Lung (tissue), 12 donors: ENCODE results near the gene SLC39A2. TPM values are rescaled to one million over a fixed set of nuclear protein-coding genes. Genes with fewer than 3 reads are reported as not detected.

Source experiments
- ATAC-seq: fragments of 200-7000 bp; cut with Tn5 transposase; one replicate; pipeline ENCODE4 v1.9.1; 2020; ENCODE audit warnings: moderate number of reproducible peaks; ENCODE audit not compliant: insufficient read depth, low FRiP score
- DNase-seq, 3 donors: peaks; one replicate each; pipeline ENCODE4 v3.0.0-alpha.2; 2013 to 2017
- H3K27ac ChIP-seq, 2 donors: one replicate each; pipeline ENCODE4 v1.5.1; 2013; ENCODE audit warnings: mild to moderate bottlenecking in 2 of 2, moderate library complexity in 2 of 2, control low read depth in 1 of 2, inconsistent platforms in 1 of 2, low read depth in 1 of 2, low read length in 1 of 2
- H3K27me3 ChIP-seq, 3 donors: one replicate each; pipeline ENCODE4 v1.5.1; 2013; ENCODE audit warnings: low read length in 2 of 3; ENCODE audit not compliant: control insufficient read depth in 3 of 3, insufficient read depth in 3 of 3
- H3K36me3 ChIP-seq, 4 donors: one replicate each; pipeline ENCODE4 v1.5.1; 2013; ENCODE audit warnings: low read length in 4 of 4, mild to moderate bottlenecking in 1 of 4, moderate library complexity in 1 of 4; ENCODE audit not compliant: control insufficient read depth in 4 of 4, insufficient read depth in 4 of 4
- H3K4me1 ChIP-seq, 5 donors: one replicate each; pipeline ENCODE4 v1.5.1; 2013; ENCODE audit warnings: low read length in 5 of 5, mild to moderate bottlenecking in 2 of 5, moderate library complexity in 1 of 5; ENCODE audit not compliant: control insufficient read depth in 5 of 5, insufficient read depth in 5 of 5
- H3K4me3 ChIP-seq: one replicate; pipeline ENCODE4 v1.5.1; 2013; ENCODE audit warnings: mild to moderate bottlenecking, control low read depth, moderate library complexity
- H3K9ac ChIP-seq, 2 donors: one replicate each; pipeline ENCODE4 v1.5.1; 2013; ENCODE audit warnings: low read length in 2 of 2, control low read depth in 1 of 2; ENCODE audit not compliant: insufficient read depth in 1 of 2
- H3K9me3 ChIP-seq, 4 donors: one replicate each; pipeline ENCODE4 v1.5.1; 2013; ENCODE audit warnings: low read length in 3 of 4, mild to moderate bottlenecking in 1 of 4, moderate library complexity in 1 of 4; ENCODE audit not compliant: control insufficient read depth in 4 of 4, insufficient read depth in 3 of 4
- CTCF ChIP-seq: IDR thresholded peaks from 2 replicates; pipeline ENCODE4 v1.5.1; 2012; ENCODE audit warnings: mild to moderate bottlenecking; ENCODE audit errors: control extremely low read depth, extremely low read depth
- WGBS, 2 donors: extraction: QIAGEN DNeasy Blood & Tissue Kit; methylation state at CpG; one replicate each; pipeline ENCODE4 v1.1.7; 2013; 5-methylcytosine and 5-hydroxymethylcytosine counted together
- polyA plus RNA-seq, 2 donors: library from polyadenylated mRNA; stranded (reverse); fragments of 200-250 nt; gene quantifications; one replicate each; pipeline ENCODE4 v1.2.1, GENCODE V29; 2013
- total RNA-seq, 2 donors: library from RNA; depleted of rRNA in 1 of 2; stranded (reverse); fragments of >200 nt in 1 of 2; gene quantifications; one replicate each; pipeline ENCODE4 v1.2.1, GENCODE V29; 2014 to 2021
- donor health status: control.
- donor health status: control.
- donor health status: Bipolar disorder and iron deficiency.
- donor health status: healthy.
- donor health status: DM: yes; HTN: yes; CAD: no.

The SLC39A2 gene
- total and polyA plus RNA-seq, 4 donors: 0.02 to 0.08 TPM; not detected in 2

GRCh38 chr14:21014761-21015190 is 15.7 kb downstream of the SLC39A2 start:
- H3K4me1 ChIP-seq: peaks cover 0 to 4% (median 0%) of the 10 kb centered on the region in 5 donors
- peaks cover 3 to 12% (median 8%) of the 10 kb centered on the region in 4 donors for H3K36me3 ChIP-seq
- WGBS, 2 donors: 0 to 2% methylated on average over 4 of the region's 4 CpGs
- ATAC-seq: peak; percentile 92
- no peak overlapping the region for H3K9ac ChIP-seq
- TF ChIP-seq CTCF: peak; percentile 96
- peak; percentile 92 to 95 (median 94) for DNase-seq
- H3K4me3 ChIP-seq: no peak overlapping the region
- H3K9me3 ChIP-seq: no peaks in the 10 kb centered on the region
- no peaks in the 10 kb centered on the region for H3K27me3 ChIP-seq
- peak overlapping the region in 1 of 2 donors; percentile 49 for H3K27ac ChIP-seq

GRCh38 chr14:21015312-21015711 is 16.2 kb downstream of the SLC39A2 start:
- H3K9ac ChIP-seq: no peak overlapping the region
- ATAC-seq: no peak

GRCh38 chr14:21016413-21017190 is 17.5 kb downstream of the SLC39A2 start:
- 48 to 56% methylated on average over 9 of the region's 9 CpGs for WGBS, 2 donors
- DNase-seq (no peak), ATAC-seq (no peak)
- Histone ChIP-seq H3K4me3 (no peak overlapping the region), H3K36me3 (peaks cover 5 to 20% (median 16%) of the 10 kb centered on the region in 4 donors), H3K4me1 (peaks cover 0 to 4% (median 2%) of the 10 kb centered on the region in 5 donors), H3K9me3 (no peaks in the 10 kb centered on the region), H3K27ac (no peak overlapping the region), H3K27me3 (no peaks in the 10 kb centered on the region), H3K9ac (no peak overlapping the region)
- no peak for TF ChIP-seq CTCF

More at GRCh38 chr14:21015312-21015711, 16.2 kb downstream of the SLC39A2 start:
- WGBS, 2 donors: 50 to 55% methylated on average over 6 of the region's 6 CpGs
- Histone ChIP-seq H3K9me3 (no peaks in the 10 kb centered on the region), H3K4me3 (no peak overlapping the region), H3K4me1 (peaks cover 0 to 4% (median under 1%) of the 10 kb centered on the region in 5 donors), H3K27me3 (no peaks in the 10 kb centered on the region), H3K27ac (no peak overlapping the region), H3K36me3 (peaks cover 3 to 12% (median 9%) of the 10 kb centered on the region in 4 donors)
- TF ChIP-seq CTCF: no peak
- no peak for DNase-seq
